Esophagus squamous epithelium (tissue), 4 donors: ENCODE measurements around the gene SLC13A1.

Source experiments
- POLR2A ChIP-seq, 4 donors: fragments of 450-650 bp; IDR thresholded peaks; one replicate each; pipeline ENCODE4 v1.6.1; 2017; ENCODE audit warnings: antibody characterized with exemption in 4 of 4, mild to moderate bottlenecking in 4 of 4, moderate library complexity in 3 of 4
- TF ChIP-seq, protein P1 (sequence below), 6 experiments: fragments of 450-650 bp in 4 of 6; fragments of 200-600 bp in 2 of 6; sonication (generic) in 2 of 6; IDR thresholded peaks; one replicate each; pipeline ENCODE4 v1.5.1; 2016 to 2019; ENCODE audit warnings: antibody characterized with exemption in 6 of 6, mild to moderate bottlenecking in 4 of 6, moderate library complexity in 4 of 6

DNA sequence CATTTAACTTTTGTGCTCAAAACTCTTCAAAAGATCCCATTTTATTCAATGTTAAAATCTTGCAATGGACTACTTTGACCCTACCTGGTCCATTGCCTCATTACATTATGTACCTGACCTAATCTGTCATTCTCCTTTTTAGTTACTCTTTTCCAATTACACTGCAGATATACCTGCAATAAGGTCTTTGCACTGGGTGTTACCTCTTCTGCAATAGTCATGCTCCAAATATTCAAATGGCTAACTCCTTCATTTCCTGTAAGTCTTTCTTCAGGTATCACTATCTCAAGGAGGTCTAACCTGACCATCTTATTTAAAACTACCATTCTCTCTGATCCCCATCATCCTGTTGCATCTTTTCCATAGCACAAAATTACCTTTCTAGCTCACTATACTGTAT lies 22.3 kb downstream of the SLC13A1 start:
- TF ChIP-seq, protein P1, sequence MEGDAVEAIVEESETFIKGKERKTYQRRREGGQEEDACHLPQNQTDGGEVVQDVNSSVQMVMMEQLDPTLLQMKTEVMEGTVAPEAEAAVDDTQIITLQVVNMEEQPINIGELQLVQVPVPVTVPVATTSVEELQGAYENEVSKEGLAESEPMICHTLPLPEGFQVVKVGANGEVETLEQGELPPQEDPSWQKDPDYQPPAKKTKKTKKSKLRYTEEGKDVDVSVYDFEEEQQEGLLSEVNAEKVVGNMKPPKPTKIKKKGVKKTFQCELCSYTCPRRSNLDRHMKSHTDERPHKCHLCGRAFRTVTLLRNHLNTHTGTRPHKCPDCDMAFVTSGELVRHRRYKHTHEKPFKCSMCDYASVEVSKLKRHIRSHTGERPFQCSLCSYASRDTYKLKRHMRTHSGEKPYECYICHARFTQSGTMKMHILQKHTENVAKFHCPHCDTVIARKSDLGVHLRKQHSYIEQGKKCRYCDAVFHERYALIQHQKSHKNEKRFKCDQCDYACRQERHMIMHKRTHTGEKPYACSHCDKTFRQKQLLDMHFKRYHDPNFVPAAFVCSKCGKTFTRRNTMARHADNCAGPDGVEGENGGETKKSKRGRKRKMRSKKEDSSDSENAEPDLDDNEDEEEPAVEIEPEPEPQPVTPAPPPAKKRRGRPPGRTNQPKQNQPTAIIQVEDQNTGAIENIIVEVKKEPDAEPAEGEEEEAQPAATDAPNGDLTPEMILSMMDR (IDR thresholded peaks at IDR 0.05): no peak
- TF ChIP-seq POLR2A (IDR thresholded peaks at IDR 0.05): no peak
